Amniotic stem cell (primary cell): ENCODE measurements around the gene ASXL1.
A peak's percentile ranks its signal among the peaks of the same experiment; 100 is the strongest.
"Not testable (repeated sequence)": the region's sequence is repeated elsewhere in the genome, so short reads cannot be mapped to it uniquely, and the experiment has no call there.

ENCODE experiments used
- DNase-seq: peaks from one replicate; lab custom pipeline; 2025; lab: John Stamatoyannopoulos, UW

The ASXL1 gene

DNA sequence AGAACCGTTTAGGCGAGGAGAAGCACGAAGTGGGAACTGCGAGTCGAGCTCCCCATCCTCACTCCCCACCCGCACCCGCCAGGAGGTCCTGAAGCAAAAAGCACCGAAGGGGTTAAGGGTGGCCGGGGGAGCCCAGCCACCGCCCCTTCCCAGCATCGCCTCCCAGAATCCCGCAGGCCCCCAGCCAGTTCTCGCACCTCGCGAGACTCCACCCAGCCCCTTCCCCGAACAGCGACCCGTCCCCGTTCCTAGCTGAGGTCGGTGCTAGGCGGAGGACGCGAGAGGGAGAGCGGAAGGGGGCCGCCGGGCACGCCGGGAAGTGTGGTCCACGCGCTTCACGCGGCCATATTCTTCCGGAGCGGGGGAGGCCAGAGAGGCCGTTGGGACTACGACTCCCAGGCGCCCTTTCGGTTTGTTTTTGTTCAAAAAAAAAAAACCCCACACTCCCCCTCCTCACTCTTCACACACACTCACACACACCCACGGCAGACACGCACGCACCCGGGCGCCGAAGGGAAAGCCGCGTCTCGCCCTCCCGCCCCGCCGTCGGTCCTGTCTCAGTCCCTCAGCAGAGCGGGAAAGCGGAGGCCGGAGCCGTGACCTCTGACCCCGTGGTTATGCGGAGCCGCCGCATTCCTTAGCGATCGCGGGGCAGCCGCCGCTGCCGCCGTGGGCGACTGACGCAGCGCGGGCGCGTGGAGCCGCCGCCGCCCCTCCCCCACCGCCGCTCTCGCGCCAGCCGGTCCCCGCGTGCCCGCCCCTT, at the start of gene ASXL1:
ASXL1 (plus strand) TSS at position 463 of the 763 bp plus-strand sequence. CDS start 445 bp downstream, outside the sequence.
- peak; percentile 89 for DNase-seq

DNA sequence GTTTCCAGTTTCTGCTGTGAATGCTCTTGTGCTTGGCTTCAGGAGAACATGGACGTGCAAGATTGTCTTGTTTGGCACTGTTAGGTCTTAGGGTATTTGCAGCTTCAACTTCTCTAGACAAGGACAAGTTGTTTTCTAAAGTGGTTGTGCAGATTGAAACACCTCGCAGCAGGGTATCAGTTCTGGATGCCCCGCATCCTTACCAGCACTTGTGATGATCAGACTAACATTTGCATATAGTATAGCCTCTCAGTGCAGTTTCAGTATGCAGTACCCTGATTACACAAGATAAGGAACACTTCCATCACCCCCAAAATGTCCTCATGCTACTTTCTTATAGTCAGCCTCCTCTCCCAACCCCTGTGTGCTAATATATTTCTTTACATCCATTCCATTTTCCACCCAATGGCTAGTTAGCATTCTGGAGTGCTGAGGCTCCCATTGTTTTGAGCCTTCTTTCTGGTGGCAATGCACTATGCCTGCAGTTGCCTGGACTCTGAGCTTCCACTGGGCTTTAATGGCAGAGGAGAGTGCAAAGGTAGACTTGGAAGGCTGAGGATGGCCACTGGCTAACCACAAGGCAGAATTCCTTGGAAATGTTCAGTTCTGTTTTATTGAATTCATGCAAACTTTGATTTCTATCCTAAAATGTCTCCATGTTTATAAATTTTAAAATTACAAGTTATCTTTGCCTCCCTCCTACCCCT, 45.3 kb upstream of the ASXL1 start:
- no peak for DNase-seq

DNA sequence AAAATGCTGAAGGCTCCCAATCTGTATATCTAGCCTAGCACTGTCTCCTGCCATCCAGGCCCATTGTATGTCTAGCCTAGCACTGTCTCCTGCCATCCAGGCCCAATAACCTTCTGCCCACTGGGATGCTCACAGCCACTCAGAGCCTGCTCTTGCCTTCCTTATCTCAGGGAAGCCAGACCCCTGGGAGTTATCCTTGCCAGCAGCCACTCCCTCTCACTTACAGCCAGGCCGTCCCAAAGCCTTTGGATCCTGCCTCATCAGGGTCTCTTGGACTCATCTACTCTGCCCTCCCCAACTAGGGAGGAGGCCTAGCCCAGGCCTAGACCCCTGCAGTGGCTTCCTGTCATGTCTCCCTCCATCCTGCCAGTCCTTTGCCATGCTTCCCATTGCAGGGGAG, 43.4 kb upstream of the ASXL1 start:
- no peak for DNase-seq

DNA sequence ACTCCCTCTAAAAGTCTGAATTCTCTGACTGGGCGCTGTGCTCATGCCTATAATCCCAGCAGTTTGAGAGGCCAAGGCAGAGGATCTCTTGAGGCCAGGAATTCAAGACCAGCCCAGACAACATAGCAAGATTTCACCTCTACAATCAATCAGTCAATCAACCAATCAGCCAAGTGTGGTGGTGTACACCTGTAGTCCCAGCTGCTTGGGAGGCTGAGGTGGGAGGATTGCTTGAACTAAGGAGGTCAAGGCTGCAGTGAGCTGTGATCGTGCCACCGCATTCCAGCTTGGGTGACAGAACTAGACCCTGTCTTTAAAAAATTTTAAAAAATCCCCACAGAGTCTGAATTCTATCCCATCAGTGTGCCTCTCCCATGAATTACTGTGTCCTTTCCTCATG, 42.7 kb upstream of the ASXL1 start:
- DNase-seq = no peak

DNA sequence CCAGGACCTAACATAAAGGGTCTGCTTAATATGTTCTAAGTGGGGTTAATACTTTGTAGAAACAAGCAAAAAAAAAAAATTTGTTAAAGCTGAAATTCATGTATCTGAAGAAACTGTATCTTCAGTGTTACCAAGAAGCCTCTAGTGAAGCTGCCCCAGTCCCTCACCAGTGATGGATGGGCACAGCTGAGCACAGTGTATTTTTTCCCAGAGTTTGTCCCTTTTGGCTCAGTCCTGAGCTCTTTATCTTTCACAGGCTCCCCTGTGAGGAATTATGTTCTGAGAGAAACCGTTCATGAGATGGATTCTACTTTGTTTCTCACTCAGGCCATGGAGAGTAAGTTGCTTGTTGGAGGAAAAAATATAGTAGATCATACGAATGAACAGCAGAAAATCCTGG, 42.2 kb upstream of the ASXL1 start:
- DNase-seq = no peak

DNA sequence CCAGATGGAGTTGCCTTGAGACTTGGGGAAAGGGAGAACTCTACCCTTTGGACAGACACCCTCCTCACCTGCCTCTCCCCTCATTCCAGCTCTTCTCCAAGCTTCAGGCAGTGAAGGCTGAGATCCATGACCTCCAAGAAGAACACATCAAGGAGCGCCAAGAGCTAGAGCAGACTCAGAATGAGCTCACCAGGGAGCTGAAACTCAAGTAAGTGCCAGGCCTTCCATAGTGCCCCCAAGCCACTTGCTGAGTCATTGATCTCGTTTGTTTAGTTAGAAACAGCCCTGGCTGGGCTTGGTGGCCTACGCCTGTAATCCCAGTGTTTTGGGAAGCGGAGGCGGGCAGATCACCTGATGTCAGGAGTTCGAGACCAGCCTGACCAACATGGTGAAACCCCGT, 41.5 kb upstream of the ASXL1 start:
- no peak for DNase-seq

DNA sequence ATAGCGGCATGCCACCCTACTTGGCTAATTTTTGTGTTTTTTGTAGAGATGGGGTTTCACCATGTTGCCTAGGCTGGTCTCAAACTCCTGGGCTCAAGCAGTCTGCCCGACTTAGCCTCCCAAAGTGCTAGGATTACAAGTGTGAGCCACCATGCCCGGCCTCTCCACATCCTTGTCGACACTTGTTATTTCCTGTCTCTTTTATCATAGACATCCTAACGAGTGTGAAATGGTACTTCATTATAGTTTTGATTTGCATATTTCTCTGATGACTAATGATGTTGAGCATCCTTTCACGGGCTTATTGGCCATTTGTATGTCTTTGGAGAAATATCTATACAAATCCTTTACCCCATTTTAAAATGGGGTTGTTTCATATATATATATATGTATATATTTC, 39.0 kb upstream of the ASXL1 start:
- DNase-seq = no peak

DNA sequence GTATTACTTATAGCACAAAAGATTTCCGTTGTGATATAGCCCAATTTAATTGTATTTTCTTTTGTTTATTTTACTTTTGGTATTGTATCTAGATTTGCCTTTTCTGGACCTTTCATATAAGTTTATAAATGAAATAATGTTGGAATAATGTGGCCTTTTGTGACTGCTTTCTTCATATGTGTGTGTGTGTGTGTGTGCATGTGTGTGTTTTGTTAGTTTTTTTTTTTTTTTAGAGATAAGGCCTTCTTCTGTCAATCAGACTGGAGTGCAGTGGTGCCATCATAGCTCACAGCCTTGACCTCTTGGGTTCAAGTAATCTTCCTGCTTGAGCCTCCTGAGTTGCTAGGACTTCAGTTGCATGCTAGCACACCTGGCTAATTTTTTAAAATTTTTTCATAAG, 37.8 kb upstream of the ASXL1 start:
- DNase-seq = no peak

DNA sequence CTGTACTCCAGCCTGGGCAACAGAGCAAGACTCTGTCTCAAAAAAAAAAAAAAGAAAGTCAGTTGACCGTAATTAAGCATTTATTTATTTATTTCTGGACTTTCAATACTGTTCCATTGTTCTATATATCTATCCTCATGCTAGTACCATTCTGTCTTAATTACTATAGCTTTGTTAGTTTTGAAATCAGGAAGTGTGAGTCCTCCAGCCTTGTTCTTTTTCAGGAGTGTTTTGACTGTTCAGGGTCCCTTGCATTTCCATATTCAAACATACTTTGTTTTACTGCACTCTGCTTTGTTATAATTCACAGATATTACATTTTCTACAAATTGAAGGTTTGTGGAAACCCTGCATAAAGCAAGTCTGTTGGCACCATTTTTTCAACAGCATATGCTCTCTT, 36.7 kb upstream of the ASXL1 start:
- DNase-seq = no peak

DNA sequence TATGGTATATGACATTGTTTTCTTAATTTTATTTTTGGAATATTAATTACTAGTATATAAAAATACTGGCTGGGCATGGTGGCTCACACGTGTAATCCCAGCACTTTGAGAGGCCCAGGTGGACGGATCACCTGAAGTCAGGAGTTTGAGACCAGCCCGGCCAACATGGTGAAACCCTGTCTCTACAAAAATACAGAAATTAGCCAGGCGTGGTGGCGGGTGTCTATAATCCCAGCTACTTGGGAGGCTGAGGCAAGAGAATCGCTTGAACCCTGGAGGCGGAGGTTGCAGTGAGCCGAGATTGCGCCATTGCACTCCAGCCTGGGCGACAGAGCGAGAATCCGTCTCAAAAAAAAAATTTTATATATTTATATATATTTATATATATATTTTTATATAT, 35.9 kb upstream of the ASXL1 start:
- DNase-seq = not testable (repeated sequence)

DNA sequence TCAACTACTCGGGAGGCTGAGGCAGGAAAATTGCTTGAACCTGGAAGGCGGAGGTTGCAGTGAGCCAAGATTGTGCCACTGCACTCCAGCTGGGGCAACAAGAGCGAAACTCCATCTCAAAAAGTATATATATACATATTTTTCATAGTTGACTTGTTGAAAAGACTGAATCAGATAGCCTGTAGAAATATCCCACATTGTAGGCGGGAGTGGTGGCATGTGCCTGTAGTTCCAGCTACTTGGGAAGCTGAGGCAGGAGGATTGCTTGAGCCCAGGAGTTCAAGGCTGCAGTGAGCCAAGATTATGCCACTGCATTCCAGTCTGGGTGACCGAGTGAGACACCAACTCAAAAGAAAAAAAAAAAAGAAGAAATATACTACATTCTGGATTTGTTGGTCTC, 34.4 kb upstream of the ASXL1 start:
- not testable (repeated sequence) for DNase-seq

DNA sequence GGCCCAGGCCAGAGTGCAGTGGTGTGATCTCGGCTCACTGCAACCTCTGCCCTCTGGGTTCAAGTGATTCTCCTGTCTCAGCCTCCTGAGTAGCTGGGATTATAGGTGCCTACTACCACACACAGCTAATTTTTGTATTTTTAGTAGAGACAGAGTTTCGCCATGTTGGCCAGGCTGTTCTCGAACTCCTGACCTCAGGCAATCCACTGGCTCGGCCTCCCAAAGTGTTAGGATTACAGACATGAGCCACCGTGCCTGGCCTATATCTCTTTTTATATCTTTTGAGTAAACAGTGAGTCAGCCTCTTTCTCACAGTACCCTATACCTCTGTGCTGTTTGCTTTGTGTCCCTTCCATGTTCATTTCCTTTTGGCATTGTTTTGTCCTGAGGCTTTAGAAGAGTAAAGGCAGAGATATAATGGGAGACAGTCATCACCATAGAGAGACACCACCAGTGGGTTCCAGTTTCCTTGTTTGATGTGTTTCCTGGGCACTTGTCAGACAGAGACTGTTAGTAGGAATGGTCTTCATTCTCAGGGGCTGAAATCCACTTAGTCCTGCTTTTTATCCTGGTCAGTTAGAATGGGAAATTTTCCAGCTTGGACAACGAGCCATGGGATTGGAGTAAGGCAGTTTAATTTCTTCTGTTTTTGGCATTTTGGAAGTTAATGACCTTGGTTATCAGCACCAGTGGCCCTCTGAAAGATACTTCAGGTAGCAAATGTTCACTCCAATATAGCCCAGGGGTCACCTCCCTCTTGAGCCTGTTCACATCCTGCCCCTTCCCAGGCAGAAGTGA, 32.2 kb upstream of the ASXL1 start:
- peak; percentile 21 for DNase-seq

DNA sequence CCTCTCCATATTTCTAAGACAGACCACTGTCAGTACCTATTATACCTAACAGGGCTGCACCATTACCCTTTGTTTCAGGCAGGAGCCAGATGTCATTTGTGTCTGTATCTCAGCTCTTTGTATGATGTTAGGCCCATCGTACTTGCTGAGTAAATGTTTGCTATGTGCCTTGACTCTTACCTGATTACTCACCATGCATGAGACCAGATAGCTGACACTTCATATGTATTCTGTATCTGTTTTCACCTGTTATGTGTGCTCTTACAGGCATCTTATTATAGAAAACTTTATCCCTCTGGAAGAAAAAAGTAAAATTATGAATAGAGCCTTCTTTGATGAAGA, 31.7 kb upstream of the ASXL1 start:
- DNase-seq = no peak

DNA sequence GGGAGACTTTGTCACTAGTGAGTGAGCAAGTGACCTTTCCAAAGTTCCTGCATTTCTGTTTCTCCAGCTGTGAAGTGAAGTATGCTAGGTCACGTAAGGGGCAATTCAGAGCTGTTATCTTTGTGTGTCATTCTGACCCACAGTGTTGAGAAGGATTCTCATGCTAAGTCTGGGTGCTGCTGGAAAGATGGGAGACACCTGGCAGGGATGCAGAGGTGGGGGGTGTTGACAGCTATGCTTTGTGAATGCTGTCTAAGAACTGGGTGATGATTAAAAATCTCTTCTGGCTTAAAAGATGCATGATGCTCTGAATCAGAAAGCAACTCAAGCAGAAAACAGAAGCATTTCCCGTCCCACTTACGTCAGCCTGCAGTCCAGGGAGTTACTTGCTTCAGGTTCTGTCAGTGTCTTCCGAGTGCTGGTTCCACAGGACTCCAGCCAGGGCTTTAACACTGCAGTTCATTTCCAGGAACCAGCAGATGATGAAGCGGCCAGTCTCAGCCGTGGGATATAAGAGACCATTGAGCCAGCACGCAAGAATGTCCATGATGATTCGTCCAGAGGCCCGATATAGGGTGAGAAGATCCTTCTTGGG, 30.9 kb upstream of the ASXL1 start:
- DNase-seq = no peak

DNA sequence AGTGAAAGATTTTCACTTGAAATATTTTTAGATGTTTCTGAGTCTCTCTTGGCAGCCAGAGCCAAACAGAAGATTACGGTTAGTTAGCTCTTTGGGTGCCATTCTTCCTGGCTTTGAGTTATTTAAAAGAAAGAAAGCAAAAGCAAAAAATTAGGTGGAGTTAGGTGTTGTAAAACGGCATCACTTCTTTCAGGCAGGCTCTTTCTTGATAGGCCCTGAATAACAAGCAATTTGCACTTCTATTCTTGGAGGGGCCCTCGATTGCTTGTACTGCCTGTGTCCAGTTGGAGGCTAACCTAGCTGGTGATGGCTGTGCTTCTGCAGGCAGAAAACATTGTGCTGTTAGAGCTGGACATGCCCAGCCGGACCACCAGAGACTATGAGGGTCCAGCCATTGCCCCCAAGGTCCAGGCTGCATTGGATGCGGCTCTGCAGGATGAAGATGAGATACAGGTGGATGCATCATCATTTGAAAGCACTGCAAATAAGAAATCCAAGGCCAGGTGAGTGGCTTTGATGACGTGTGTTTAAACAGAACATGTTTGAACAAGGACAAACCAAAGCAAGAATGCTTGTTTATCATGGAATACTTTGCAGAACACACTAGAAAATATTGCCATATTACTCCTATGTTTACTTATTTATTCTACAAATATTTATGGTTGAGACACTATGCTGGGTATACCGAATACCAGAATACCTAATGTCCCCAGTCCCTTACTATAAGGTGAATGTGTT, 28.1 kb upstream of the ASXL1 start:
- DNase-seq = no peak

DNA sequence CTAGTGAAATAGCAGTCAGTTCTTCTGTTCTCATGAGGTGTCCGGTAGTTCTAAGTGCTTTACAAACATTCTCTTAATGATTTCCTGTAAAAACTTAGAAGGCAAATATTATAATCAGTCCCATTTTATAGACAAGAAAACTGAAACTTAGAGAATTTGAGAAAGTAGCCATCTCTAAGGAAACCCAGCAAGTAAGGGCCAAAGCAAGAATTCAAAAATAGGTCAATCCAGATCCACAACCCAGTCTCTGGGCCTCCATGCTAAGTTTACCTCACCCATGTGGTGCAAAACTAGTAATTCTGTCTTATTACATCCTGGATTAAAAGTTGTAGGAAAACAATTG, 27.6 kb upstream of the ASXL1 start:
- DNase-seq = no peak

DNA sequence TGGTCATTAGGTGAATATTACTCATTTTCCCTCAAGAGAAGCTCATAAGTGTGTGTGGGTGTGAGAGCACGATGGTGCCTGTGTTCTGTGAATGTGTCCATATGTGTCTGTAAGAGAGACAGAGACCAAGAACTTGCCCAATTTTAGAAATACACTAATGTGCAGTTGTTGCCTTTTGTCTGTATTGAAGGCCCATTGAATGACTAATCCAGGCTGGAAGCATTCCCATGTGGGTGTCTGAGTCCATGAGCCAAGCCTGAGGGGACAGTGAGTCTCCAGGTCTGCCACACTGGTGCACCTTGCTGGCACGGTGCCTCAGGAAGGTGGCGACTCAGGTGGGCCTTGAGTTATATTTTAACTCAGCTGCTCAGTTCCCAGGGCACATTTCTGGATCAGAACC, 25.5 kb upstream of the ASXL1 start:
- DNase-seq = no peak

DNA sequence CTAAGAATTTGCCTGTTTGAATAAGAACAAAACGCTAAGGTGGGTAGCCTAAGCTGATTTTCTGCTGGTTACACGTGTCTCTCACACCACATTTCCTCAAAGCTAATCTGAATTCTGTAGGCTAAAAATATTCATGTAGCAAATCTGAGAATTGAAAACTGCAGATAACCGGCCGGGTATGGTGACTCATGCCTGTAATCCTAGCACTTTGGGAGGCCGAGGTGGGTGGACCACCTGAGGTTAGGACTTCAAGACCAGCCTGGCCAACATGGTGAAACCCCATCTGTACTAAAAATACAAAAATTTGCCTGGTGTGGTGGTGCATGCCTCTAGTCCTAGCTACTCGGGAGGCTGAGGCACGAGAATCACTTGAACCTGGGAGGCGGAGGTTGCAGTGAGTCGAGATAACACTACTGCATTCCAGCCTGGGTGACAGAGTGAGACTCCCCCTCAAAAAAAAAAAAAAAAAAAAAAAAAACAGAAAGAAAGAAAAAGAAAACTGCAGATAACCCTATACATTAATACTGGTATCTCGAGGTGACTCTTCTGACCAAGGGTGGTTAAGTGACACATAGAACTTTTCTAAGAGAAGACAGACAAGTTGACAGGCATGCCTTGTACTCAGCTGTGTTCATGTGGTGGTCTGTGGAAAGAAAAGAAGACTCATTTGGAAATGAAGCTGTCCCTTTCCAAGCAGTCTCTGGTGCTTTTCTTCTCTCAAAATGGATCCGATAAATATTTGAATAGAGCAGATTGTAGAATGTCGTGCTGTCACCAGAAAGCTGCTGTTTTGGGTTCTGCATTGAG, 24.7 kb upstream of the ASXL1 start:
- no peak for DNase-seq

DNA sequence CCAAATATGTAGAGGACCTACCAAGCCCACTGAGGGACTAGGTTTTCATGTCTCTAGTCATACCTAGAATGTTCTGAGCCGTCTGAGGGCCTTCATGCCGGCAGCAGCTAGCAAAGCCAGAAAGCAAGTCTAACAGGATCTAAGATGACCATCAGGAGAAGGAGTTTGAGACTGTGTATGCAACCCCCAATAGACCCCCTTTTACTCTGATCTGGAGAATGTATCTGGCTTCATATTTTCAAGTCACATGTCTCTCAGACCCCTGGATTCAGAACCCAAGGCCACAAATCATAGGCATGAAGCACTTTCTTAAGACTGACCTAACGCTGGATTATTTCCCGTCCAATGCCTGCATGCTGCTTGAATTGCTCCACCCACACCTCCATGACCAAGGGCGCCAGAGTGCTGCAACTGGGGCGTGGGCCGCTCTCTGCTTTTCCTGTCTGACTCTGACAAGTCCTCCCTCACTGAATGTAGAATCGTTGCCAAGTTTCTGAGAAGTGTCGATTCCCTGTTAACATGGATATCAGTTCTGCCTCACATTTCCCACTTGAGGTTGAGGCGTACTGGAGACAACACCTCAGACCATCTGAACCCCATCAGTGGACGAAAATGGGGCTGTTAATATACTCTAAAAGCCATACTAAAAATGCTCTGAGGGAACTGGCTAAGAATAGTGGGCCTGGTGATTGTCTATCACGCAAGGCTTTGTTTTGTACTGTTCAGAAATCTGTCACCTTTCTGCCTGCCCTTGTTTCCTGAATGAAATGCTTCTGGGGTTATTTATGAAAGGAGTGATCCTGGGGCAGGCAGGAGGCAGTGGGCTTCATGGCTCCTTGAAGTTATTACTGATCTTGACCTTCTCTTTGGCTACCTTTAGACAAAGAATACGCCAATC, 23.9 kb upstream of the ASXL1 start:
- DNase-seq = no peak

DNA sequence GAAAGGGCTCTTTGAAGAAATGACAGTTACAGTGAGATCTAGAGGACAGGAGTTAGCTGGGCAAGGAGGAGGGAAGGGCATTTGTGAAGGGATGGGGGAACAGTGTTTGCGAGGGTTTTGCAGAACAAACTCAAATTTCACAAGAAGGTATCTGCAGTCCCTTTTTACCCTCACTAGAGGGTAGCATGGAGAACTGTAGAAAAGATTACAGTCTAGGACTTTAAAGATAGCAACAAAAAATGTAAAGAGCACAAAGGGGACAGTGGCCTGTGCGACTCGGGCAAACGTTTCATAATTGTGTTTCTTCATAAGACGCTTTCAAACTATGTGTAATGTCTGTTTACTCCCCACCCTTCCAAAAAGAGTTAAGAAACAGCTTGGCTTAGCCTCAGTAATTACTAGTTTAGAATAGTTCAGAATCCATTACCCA, 21.2 kb upstream of the ASXL1 start:
- DNase-seq = no peak
